IPS-20b (cell line): Measurements from ENCODE around the gene RAD51B.

Source experiments
- H3K27ac ChIP-seq: one replicate; pipeline ENCODE4 v1.5.1; 2013; ENCODE audit warnings: low read length
- H3K27me3 ChIP-seq: 2 replicates; pipeline ENCODE4 v1.6.1; 2013; ENCODE audit warnings: mild to moderate bottlenecking, low read length, inconsistent platforms; ENCODE audit not compliant: insufficient read depth
- H3K36me3 ChIP-seq: 2 replicates; pipeline ENCODE4 v1.6.1; 2013; ENCODE audit warnings: low read depth, mild to moderate bottlenecking, inconsistent platforms, low read length, moderate library complexity; ENCODE audit not compliant: insufficient read depth
- H3K4me1 ChIP-seq: 2 replicates; pipeline ENCODE4 v1.6.1; 2013; ENCODE audit warnings: mild to moderate bottlenecking, control low read depth, inconsistent platforms, low read length, moderate library complexity; ENCODE audit not compliant: insufficient read depth
- H3K4me3 ChIP-seq: 2 replicates; pipeline ENCODE4 v1.5.1; 2013; ENCODE audit warnings: mild to moderate bottlenecking, low read length, inconsistent platforms
- H3K9ac ChIP-seq: 2 replicates; pipeline ENCODE4 v1.6.1; 2013; ENCODE audit warnings: low read depth, mild to moderate bottlenecking, inconsistent platforms, low read length, moderate library complexity
- H3K9me3 ChIP-seq: 2 replicates; pipeline ENCODE4 v1.6.1; 2013; ENCODE audit warnings: mild to moderate bottlenecking, low read depth, low read length, inconsistent platforms; ENCODE audit not compliant: insufficient read depth

RAD51B gene

GRCh38 chr14:68404652-68405183 is 585.1 kb downstream of the RAD51B start:
- no peaks in the 10 kb centered on the region for H3K27me3 ChIP-seq
- H3K4me3 ChIP-seq = no peak overlapping the region
- no peak overlapping the region for H3K9ac ChIP-seq
- no peak overlapping the region for H3K27ac ChIP-seq
- H3K4me1 ChIP-seq = 0 out of 2 replicates have a peak, but pooled peaks cover 4% of the 10 kb centered on the region
- no peaks in the 10 kb centered on the region for H3K9me3 ChIP-seq
- no peaks in the 10 kb centered on the region for H3K36me3 ChIP-seq

- H3K4me3 ChIP-seq = no peak overlapping the region
- no peak overlapping the region for H3K27ac ChIP-seq
- no peaks in the 10 kb centered on the region for H3K27me3 ChIP-seq
- 0 out of 2 replicates have a peak, but pooled peaks cover 4% of the 10 kb centered on the region for H3K4me1 ChIP-seq
- no peaks in the 10 kb centered on the region for H3K9me3 ChIP-seq
- H3K9ac ChIP-seq = no peak overlapping the region
- H3K36me3 ChIP-seq = no peaks in the 10 kb centered on the region
These were observed 586.4 kb downstream of the RAD51B start for GRCh38 chr14:68405961-68406360.

DNA sequence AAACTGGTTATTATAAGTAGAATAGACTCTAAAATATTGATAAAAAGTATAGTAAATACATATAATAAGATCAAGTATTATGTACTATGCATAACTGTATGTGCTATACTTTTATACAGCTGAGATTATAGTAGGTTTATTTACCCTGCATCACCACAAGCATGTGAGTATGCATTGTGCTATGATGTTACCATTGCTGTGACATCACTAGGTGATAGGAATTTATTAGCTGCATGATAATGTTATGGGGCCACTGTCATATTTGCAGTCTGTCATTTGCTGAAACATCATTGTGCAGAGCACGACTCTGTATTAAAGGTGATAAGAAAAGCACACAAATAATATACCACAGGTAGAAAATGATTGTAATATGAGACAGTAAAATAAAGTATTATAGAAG is 587.7 kb downstream of the RAD51B start:
- no peak overlapping the region for H3K4me3 ChIP-seq
- H3K9ac ChIP-seq = no peak overlapping the region

GRCh38 chr14:68407825-68408224 is 588.2 kb downstream of the RAD51B start:
- H3K9ac ChIP-seq = no peak overlapping the region
- 0 out of 2 replicates have a peak, but pooled peaks cover 4% of the 10 kb centered on the region for H3K4me1 ChIP-seq
- no peaks in the 10 kb centered on the region for H3K36me3 ChIP-seq
- H3K9me3 ChIP-seq = no peaks in the 10 kb centered on the region
- H3K4me3 ChIP-seq = no peak overlapping the region
- no peak overlapping the region for H3K27ac ChIP-seq
- H3K27me3 ChIP-seq = no peaks in the 10 kb centered on the region

More for the DNA sequence above, 587.7 kb downstream of the RAD51B start:
- Histone ChIP-seq H3K27ac (no peak overlapping the region), H3K9me3 (no peaks in the 10 kb centered on the region), H3K27me3 (no peaks in the 10 kb centered on the region), H3K4me1 (0 out of 2 replicates have a peak, but pooled peaks cover 4% of the 10 kb centered on the region), H3K36me3 (no peaks in the 10 kb centered on the region)

GRCh38 chr14:68408680-68409079 is 589.1 kb downstream of the RAD51B start:
- Histone ChIP-seq H3K36me3 (no peaks in the 10 kb centered on the region), H3K4me3 (no peak overlapping the region), H3K27ac (no peak overlapping the region), H3K9me3 (no peaks in the 10 kb centered on the region), H3K4me1 (0 out of 2 replicates have a peak, but pooled peaks cover 4% of the 10 kb centered on the region), H3K27me3 (no peaks in the 10 kb centered on the region), H3K9ac (no peak overlapping the region)

DNA sequence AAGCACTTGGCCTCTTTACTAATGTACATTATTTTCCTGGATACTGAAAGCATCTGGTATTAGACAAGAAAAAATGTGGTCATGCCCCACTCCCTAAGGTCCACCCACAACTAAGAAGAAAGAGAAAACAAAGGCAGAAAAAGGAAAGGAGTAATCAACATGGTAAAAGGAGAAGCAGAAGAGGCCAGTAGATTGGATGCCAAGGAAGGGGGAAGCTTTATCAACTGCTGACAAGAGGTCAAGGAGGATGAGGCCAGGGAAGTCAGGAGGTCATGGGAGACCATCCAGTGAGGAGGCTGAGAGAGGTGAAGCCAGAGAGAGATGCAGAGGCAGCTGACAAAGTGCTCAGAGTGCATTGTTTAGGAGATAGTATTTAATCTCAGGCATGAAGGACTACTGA is 589.8 kb downstream of the RAD51B start:
- no peaks in the 10 kb centered on the region for H3K27me3 ChIP-seq
- 0 out of 2 replicates have a peak, but pooled peaks cover 4% of the 10 kb centered on the region for H3K4me1 ChIP-seq
- no peaks in the 10 kb centered on the region for H3K9me3 ChIP-seq
- no peak overlapping the region for H3K4me3 ChIP-seq
- no peak overlapping the region for H3K9ac ChIP-seq
- no peaks in the 10 kb centered on the region for H3K36me3 ChIP-seq
- no peak overlapping the region for H3K27ac ChIP-seq

DNA sequence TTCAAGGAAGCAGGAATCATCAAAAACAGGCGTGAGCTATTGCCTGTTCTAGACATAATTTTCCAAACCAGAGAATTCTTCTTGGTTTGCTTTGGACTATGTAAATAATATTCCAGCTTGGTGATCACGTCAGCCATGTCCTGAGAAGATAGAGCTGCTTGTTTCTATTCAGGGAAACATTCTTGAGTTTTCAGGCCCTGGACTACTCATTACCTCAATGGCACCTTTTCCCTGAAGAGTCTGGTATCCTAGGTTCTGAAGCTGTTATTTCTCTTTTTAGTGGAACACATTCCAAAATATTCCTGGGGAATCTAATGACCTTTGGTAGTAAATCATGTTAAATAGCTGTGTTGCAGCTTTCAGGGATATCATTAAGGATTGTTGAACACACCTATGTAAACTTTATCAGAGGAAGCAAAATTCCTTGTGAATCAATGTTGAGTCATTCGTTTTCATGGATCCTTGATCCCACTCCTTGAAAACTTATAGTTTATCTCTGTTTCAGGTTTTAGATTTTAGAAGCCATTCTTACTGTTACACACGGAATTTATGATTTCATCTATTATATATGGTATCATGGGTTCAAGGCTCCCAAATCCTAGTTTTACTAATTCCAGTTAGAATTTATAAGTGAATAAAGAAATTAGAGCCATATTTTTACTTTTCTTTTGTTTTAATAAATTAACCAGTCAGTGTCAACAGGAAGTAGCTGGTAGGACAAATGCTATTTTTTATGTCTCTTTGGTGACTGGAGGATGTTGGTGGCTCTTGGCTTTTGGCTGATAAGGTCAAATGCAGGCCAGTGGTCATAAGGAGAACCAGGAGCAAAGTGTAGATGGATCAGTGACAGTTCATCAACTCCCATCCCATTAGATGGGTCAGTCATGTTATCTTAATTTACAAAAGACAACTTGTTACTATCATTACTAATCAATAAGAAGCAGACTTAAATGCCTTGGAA is 593.2 kb downstream of the RAD51B start:
- H3K4me1 ChIP-seq = 0 out of 2 replicates have a peak, but pooled peaks cover 4% of the 10 kb centered on the region
- no peaks in the 10 kb centered on the region for H3K36me3 ChIP-seq
- no peaks in the 10 kb centered on the region for H3K27me3 ChIP-seq
- no peak overlapping the region for H3K4me3 ChIP-seq
- H3K9ac ChIP-seq = no peak overlapping the region
- H3K27ac ChIP-seq = no peak overlapping the region
- no peaks in the 10 kb centered on the region for H3K9me3 ChIP-seq

DNA sequence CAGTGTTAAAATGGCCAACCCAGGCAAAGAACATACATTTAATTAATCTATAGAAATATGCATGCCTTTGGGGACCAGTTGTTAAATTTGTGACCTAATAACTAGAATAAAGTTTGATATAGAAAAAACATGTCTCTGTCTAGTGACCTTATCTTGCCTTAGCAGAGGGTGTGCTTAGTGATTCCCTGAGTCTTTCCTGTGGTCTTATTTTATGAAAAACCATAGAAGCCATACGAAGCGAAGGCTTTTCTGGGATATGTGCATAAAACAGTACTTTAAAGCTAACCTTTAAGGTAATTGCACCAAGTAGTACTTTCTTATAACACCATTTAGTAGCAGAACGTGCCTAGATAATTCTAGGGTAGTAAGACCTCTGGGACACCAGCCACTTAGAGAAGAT is 593.9 kb downstream of the RAD51B start:
- Histone ChIP-seq H3K9ac (no peak overlapping the region), H3K4me3 (no peak overlapping the region), H3K4me1 (no peaks in the 10 kb centered on the region), H3K27me3 (no peaks in the 10 kb centered on the region), H3K9me3 (no peaks in the 10 kb centered on the region), H3K27ac (no peak overlapping the region), H3K36me3 (no peaks in the 10 kb centered on the region)

DNA sequence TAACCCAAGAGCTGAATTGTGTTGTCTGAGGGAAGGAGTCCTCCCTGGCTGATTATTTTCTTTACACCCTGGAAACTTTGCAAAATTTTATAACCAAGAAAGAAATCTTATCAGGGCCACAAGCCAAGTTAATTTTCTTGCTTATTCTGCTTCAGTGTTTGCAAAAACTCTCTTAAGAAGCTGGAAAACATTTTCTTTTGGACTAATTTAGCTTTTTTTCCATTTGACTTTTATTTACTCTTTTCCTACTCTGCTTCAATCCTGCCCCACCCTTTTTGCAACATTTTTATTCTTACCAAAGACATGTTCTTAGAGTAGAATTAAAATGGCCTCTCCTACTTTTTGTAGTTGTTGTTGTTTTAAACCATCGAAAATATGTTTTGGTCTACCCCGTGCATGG is 594.5 kb downstream of the RAD51B start:
- H3K4me1 ChIP-seq = no peaks in the 10 kb centered on the region
- H3K27me3 ChIP-seq = no peaks in the 10 kb centered on the region
- H3K9me3 ChIP-seq = no peaks in the 10 kb centered on the region
- H3K9ac ChIP-seq = no peak overlapping the region
- no peak overlapping the region for H3K4me3 ChIP-seq
- H3K36me3 ChIP-seq = no peaks in the 10 kb centered on the region
- H3K27ac ChIP-seq = no peak overlapping the region

- Histone ChIP-seq H3K4me1 (peaks cover 6% of the 10 kb centered on the region; the same call in 1 of the 2 replicates), H3K9me3 (no peaks in the 10 kb centered on the region), H3K27me3 (no peaks in the 10 kb centered on the region), H3K4me3 (no peak overlapping the region), H3K9ac (no peak overlapping the region), H3K27ac (no peak overlapping the region), H3K36me3 (no peaks in the 10 kb centered on the region)
These were observed 596.6 kb downstream of the RAD51B start for GRCh38 chr14:68416171-68416570.

DNA sequence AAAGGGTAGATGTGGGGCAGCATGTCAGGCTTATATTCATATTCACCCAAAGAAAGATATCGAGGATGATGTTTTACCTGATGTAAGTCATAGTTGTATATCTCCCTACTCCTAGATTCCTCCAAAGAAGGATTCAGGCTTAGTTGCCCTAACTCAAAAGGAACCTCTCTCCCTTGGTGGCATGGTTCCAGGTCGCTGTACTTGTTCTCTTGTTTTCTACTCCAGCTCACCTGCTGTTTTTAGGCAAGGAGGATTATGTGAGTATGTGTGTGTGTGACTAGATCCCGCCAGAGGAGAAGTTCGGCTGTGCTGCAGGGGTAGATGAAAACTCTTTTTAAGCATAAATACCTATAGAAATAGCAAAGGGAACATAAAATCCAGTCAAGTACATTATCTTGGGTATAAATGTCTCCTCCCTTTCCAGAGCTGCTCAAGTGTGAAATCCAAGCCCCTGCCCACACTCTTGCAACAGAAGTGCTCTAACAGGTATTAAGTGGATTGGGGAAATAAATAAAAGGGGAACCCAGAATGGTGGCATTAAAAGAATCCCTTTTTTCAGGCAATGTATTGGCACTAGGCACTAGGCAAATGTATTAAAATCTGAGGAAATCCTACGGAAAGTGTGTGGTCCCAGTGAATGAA is 597.6 kb downstream of the RAD51B start:
- H3K4me3 ChIP-seq = no peak overlapping the region
- H3K27me3 ChIP-seq = no peaks in the 10 kb centered on the region
- no peak overlapping the region for H3K9ac ChIP-seq
- H3K36me3 ChIP-seq = no peaks in the 10 kb centered on the region
- no peaks in the 10 kb centered on the region for H3K9me3 ChIP-seq
- peaks cover 6% of the 10 kb centered on the region; the same call in 1 of the 2 replicates for H3K4me1 ChIP-seq
- H3K27ac ChIP-seq = no peak overlapping the region
